OCI-LY3 (cell line): ENCODE data around the gene MPHOSPH6.

Experiments used
- H2AFZ ChIP-seq: fragments of 200-600, 300-600 bp; shearing (Covaris generic); 2 replicates; pipeline ENCODE4 v1.6.0; 2014; ENCODE audit warnings: antibody characterized with exemption, low read depth, low read length
- H3K27ac ChIP-seq: fragments of 200-600, 300-600 bp; sonication (generic); 2 replicates; pipeline ENCODE4 v1.5.1; 2014; ENCODE audit warnings: mild to moderate bottlenecking, low read length, moderate library complexity, mixed read lengths
- H3K27me3 ChIP-seq: fragments of 200-600, 300-600 bp; sonication (generic); 2 replicates; pipeline ENCODE4 v1.6.1; 2014; ENCODE audit warnings: low read depth, low read length, mixed read lengths
- H3K36me3 ChIP-seq: fragments of 200-600, 300-600 bp; sonication (generic); replicated peaks from 2 replicates; pipeline ENCODE3; 2014; ENCODE audit warnings: low read depth, low read length, mixed read lengths
- H3K4me1 ChIP-seq: fragments of 300-600, 200-600 bp; sonication (generic); 2 replicates; pipeline ENCODE4 v1.6.1; 2014; ENCODE audit warnings: low read length, mixed read lengths
- H3K4me2 ChIP-seq: fragments of 200-600, 300-600 bp; sonication (generic); 2 replicates; pipeline ENCODE4 v1.6.1; 2014; ENCODE audit warnings: low read length, mixed read lengths
- H3K4me3 ChIP-seq: fragments of 300-600, 200-600 bp; sonication (generic); 2 replicates; pipeline ENCODE4 v1.5.1; 2014; ENCODE audit warnings: antibody characterized with exemption, mild to moderate bottlenecking, low read length, moderate library complexity
- H3K79me2 ChIP-seq: fragments of 300-600, 200-600 bp; shearing (Covaris generic); 2 replicates; pipeline ENCODE4 v1.6.1; 2014; ENCODE audit warnings: mild to moderate bottlenecking, low read length, mixed read lengths
- H3K9ac ChIP-seq: fragments of 300-600, 200-600 bp; shearing (Covaris generic); 2 replicates; pipeline ENCODE4 v1.6.0; 2014; ENCODE audit warnings: mild to moderate bottlenecking, low read length, moderate library complexity
- H3K9me3 ChIP-seq: fragments of 200-600, 300-600 bp; shearing (Covaris generic); 2 replicates; pipeline ENCODE4 v1.6.1; 2014; ENCODE audit warnings: low read length, mixed read lengths; ENCODE audit not compliant: insufficient read depth
- H4K20me1 ChIP-seq: fragments of 200-600, 300-600 bp; sonication (generic); 2 replicates; pipeline ENCODE4 v1.6.1; 2016; ENCODE audit warnings: low read length, mixed read lengths; ENCODE audit not compliant: insufficient read depth
- CTCF ChIP-seq: fragments of 200-600, 300-600 bp; sonication (generic); IDR thresholded peaks from 2 replicates; pipeline ENCODE4 v1.5.1; 2014; ENCODE audit warnings: antibody characterized with exemption, low read length, low read depth
- EZH2phosphoT487 ChIP-seq: fragments of 200-600 bp; shearing (Covaris generic); IDR thresholded peaks from 2 replicates; pipeline ENCODE4 v1.6.1; 2018; ENCODE audit warnings: antibody characterized with exemption, mixed run types, low read depth

The MPHOSPH6 gene

GRCh38 chr16:82152196-82152595 lies 17.8 kb downstream of the MPHOSPH6 start:
- H3K36me3 ChIP-seq = peaks cover 29% of the 10 kb centered on the region

GRCh38 chr16:82150549-82150948 lies 19.5 kb downstream of the MPHOSPH6 start:
- Histone ChIP-seq H3K4me1 (no peaks in the 10 kb centered on the region), H3K27ac (no peak overlapping the region), H2AFZ (no peak overlapping the region), H4K20me1 (peaks cover 10% of the 10 kb centered on the region), H3K9ac (no peak overlapping the region), H3K9me3 (no peaks in the 10 kb centered on the region), H3K27me3 (no peaks in the 10 kb centered on the region), H3K4me2 (no peak overlapping the region), H3K79me2 (peaks cover 18% of the 10 kb centered on the region), H3K36me3 (peaks cover 40% of the 10 kb centered on the region), H3K4me3 (no peak overlapping the region)
- TF ChIP-seq EZH2phosphoT487 (no peak), CTCF (no peak)

More at GRCh38 chr16:82152196-82152595, 17.8 kb downstream of the MPHOSPH6 start:
- H3K27ac ChIP-seq = no peak overlapping the region
- H3K4me3 ChIP-seq = no peak overlapping the region
- peaks cover 33% of the 10 kb centered on the region for H3K79me2 ChIP-seq
- H2AFZ ChIP-seq = no peak overlapping the region
- H3K27me3 ChIP-seq = no peaks in the 10 kb centered on the region
- no peaks in the 10 kb centered on the region for H3K4me1 ChIP-seq
- TF ChIP-seq EZH2phosphoT487 = no peak
- TF ChIP-seq CTCF = no peak
- H4K20me1 ChIP-seq = peaks cover 10% of the 10 kb centered on the region
- no peaks in the 10 kb centered on the region for H3K9me3 ChIP-seq
- no peak overlapping the region for H3K9ac ChIP-seq
- H3K4me2 ChIP-seq = no peak overlapping the region

- Histone ChIP-seq H3K9ac (no peak overlapping the region), H4K20me1 (peaks cover 10% of the 10 kb centered on the region), H3K36me3 (peaks cover 38% of the 10 kb centered on the region), H3K9me3 (no peaks in the 10 kb centered on the region), H3K27me3 (no peaks in the 10 kb centered on the region), H3K4me3 (no peak overlapping the region), H3K4me2 (no peak overlapping the region), H3K4me1 (no peaks in the 10 kb centered on the region), H2AFZ (no peak overlapping the region), H3K27ac (no peak overlapping the region), H3K79me2 (peaks cover 12% of the 10 kb centered on the region)
- TF ChIP-seq EZH2phosphoT487 = no peak
Measured at GRCh38 chr16:82149536-82149935, 20.5 kb downstream of the MPHOSPH6 start.

- no peaks in the 10 kb centered on the region for H3K27me3 ChIP-seq
- H3K79me2 ChIP-seq = no peaks in the 10 kb centered on the region
- H2AFZ ChIP-seq = no peak overlapping the region
- no peaks in the 10 kb centered on the region for H3K4me1 ChIP-seq
- H3K4me2 ChIP-seq = no peak overlapping the region
- no peaks in the 10 kb centered on the region for H3K9me3 ChIP-seq
- no peaks in the 10 kb centered on the region; the same call in 1 of the 2 replicates for H4K20me1 ChIP-seq
- no peak overlapping the region for H3K4me3 ChIP-seq
- TF ChIP-seq CTCF (no peak), EZH2phosphoT487 (no peak)
- no peak overlapping the region for H3K9ac ChIP-seq
- peaks cover 29% of the 10 kb centered on the region for H3K36me3 ChIP-seq
- H3K27ac ChIP-seq = no peak overlapping the region
Measured at GRCh38 chr16:82147546-82147945, 22.5 kb downstream of the MPHOSPH6 start.

- Histone ChIP-seq H4K20me1 (no peaks in the 10 kb centered on the region), H3K9me3 (no peaks in the 10 kb centered on the region), H3K79me2 (no peaks in the 10 kb centered on the region), H2AFZ (no peak overlapping the region), H3K27me3 (no peaks in the 10 kb centered on the region), H3K4me2 (no peak overlapping the region), H3K4me3 (no peak overlapping the region), H3K27ac (no peak overlapping the region), H3K4me1 (no peaks in the 10 kb centered on the region), H3K36me3 (peaks cover 29% of the 10 kb centered on the region), H3K9ac (no peak overlapping the region)
- no peak for TF ChIP-seq EZH2phosphoT487
- TF ChIP-seq CTCF = no peak
Measured at GRCh38 chr16:82146957-82147356, 23.1 kb downstream of the MPHOSPH6 start.
